NCI-H128 (cell line): ENCODE results near the gene FIGNL2.
A peak's percentile ranks its signal among the peaks of the same experiment; 100 is the strongest.
"Not testable (repeated sequence)": the region's sequence is repeated elsewhere in the genome, so short reads cannot be mapped to it uniquely, and the experiment has no call there.

Source experiments
- DNase-seq: peaks from one replicate; lab custom pipeline; 2025; ENCODE audit not compliant: unreplicated experiment; lab: John Stamatoyannopoulos, UW

Gene FIGNL2

DNA sequence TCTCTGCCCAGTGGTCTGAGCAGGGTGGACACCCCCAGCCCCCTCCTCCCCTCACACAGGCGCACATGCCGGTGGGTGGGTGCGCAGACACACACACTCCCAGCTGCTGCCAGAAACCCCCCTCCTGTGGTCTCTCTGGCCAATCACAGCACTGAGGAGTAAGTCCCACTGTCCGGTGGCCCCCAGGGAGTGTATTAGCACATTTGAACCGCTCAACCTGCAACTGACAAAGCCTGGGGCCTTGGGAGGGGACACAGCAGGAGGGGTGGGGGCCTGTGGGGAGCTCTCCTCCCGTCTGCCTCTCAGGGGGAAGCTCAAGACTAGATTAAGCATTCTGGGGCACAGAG lies 11.7 kb downstream of the FIGNL2 start:
- no peak for DNase-seq

DNA sequence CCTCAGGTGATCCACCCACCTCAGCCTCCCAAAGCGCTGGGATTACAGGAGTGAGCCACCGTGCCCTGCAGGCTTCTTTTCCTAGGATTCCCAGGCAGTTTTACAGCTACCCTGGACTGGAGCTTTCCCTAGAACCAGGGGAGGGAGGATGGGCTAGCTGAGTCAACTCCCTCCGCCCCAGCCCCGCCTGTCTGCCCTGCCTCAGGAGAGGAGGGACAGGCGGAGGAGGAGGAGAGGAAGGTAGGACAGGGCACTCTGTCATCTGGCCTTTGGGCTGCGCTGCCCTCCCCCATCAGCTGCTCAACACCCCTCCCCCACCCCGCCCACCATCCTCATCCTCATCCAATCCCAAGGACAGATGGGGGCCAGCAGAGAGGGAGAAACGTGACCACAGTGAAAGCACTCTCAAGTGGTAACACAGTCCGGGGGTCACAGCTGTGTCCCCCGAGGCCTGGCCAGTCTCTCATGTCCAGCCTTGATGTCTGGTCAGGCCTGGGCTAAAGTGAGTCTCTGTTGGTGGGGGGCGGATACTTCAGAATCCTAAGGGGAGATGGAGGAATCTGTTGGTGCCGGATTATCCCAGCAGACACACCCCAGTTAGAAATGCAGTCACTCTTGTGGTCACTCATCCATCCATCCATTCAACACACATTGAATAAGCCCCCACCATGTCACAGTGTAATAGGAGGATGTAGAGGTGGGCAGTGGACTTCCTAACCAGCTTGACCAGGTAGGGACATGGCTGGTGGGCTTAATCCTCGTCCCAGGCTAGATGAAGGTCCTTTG lies 12.3 kb downstream of the FIGNL2 start:
- DNase-seq: no peak

DNA sequence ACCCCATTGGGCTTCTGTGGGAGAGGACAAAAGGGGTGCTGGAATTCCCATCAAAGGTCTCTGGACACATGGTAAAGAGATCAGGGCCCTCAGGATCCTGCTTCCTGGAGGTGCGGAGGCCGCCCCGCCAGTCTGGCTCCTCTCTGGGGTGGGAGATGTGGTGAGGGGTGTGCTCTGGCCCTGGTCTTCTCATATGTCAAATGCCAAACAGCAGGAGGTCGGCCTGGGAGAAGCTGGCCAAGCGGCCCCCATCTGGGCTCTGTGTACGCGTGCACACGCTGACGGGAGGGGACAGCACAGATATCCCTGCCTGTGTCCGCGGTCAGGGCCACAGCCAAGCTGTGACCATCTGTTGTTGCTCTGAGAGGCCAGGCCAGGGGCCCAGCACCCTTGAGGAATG lies 14.1 kb downstream of the FIGNL2 start:
- no peak for DNase-seq

DNA sequence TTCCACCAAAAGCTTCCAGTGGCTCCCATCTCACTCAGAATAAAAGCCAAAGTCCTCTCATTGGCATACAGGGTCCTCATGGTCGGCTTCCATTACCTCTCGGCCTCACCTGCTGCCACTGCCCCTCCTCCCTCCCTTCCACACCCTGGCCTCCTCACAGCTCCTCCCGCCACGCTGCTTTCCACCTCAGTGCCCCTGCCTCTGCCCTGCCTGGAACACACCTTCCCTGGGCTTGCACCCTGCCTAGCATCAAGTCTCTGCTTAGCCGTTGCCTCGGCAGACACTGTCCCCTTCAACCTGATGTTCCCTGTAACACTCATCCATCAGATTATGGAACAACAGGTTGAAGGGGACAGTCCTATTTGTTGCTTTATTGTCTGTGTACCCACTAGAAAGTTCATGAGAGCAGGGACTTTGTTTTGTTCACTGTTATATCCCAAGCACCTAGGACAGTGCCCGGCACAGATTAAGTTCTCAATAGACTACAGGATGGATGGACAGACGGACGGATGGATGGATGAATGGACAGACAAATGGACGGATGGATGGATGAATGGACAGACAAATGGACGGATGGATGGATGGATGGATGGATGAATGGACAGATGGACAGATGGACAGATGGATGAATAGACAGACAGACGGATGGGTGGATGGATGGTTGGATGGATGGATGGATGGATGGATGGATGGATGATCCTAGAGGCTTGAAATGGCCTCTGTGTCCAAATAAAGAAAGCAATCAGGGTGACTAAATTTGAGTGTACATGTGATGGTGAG lies 14.9 kb downstream of the FIGNL2 start:
- DNase-seq: no peak

DNA sequence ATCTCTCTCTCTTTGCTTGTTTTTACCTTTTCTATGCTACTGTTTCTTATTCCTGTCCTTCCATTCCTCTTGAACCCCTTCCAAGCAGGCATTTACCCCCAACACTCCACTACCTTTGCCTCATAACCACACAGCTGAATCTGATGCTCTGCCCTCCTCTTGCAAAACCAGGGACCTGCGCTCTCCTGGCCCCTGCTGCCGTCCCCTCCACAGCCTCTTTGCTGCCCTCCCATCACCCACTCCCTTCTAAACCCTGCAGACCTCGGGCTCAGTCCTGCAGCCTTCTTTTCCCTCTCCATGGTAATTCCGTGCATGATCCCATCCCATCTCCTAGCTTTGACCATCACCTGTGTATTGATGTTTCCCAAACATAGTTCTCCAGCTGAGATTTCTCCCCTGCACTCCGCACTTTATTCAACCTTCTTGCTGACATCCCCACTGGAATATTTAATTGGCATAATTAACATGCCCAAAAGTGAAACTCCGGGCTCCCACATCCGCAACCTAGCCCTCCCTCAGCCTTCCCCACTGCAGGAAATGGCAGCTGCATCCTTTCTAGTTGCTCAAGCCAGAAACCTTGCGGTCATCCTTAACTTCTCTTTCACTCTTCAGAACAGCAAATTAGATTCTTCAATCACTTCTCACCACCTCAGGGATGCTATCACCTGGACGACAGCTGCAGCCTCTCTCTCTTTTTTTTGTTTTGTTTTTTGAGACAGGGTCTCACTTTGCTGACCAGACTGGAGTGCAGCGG lies 16.0 kb downstream of the FIGNL2 start:
- DNase-seq: no peak

DNA sequence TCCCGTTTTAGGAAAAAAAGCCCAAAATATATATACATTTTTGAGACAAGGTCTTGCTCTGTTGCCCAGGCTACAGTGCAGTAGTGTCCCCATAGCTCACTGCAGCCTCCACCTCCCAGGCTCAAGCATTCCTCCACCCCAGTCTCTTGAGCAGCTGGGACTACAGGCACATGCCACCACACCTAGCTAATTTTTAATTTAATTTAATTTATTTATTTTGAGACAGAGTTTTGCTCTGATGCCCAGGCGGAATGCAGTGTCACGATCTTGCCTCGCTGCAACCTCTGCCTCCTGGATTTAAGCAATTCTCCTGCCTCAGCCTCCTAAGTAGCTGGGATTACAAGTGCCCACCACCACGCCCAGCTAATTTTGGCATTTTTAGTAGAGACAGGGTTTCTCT lies 16.7 kb downstream of the FIGNL2 start:
- not testable (repeated sequence) for DNase-seq

DNA sequence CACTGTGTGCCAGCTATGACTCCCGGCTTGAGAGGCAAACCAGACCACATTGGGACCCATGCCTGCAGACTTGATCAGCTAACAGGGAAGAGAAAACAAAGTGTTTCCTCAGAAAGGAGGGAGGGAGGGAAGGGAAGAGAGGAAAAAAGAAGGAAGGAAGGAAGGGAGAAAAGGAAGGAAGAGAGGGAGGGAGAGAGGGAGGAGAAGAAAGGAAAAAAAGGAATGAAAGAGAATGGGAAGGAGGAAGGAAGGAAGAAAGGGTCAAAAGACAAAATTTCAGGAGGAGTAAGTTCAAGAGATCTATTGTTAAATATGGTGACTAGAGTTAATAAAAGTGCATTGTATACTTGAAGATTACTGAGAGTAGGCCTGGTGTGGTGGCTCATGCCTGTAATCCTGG lies 18.9 kb downstream of the FIGNL2 start:
- DNase-seq: no peak

DNA sequence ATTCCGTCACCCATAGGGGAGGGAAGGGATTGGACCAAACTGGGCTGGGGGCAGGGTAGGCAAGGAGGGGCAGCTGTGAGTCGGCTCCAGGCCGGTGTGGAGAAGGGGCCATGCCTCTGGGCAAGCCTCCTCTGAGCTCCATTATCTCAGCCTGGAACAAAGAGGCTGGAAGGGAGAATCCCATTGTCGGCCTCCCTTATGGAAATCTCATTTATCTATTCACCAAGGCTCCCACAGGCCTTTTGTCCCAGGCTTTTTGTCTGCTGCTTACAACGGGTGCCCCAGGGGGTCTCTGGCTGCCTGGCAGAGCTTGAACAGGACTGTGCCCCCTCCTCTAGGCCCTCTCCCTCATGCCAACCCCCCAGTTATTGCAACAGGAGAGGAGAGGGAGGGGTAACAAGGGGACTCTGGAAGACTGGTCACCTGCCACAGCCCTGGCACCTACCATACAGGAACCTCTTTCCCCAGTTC lies 19.5 kb downstream of the FIGNL2 start:
- DNase-seq: no peak

DNA sequence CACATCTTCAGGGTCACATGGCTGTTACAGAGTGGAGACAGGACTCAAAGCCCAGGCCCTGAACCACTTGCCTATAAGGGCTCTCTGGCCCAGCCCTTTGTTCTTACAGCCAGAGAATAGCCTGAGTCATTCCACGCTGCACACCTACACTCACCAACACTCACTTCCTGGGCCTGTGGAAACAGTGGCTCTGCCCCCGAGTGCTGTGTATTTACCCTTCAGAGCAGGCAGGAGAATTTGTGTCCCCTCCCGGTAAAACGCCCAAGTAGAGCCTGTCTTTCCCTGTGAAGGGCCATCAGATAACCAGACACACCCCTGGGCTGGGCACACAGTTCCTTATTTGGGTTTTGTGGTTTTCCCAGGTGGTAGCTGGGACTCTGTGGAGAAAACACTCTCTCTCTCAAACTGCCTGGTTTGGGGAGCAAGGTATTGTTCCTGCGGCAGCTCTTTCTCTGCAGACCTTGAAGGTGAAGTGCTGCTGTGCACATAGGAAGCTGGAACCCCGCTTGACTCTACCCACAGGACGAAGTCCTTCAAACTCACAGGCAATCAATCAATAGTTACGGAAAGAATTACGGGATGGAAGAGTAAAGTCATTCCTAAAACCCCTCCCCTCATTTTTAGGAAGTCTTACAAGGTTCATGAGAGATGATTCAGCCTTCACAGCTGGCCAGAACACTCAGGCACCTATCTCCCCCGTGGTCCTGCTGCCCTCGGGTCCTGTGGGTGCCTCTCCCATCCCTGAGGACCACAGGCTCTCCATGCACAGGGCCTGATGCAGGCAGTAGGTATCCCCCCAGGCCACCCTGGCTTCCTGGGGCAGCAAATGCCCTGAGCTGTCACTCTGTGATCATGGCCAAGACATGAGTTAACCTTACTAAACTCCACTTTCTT lies 20.3 kb downstream of the FIGNL2 start:
- no peak for DNase-seq

DNA sequence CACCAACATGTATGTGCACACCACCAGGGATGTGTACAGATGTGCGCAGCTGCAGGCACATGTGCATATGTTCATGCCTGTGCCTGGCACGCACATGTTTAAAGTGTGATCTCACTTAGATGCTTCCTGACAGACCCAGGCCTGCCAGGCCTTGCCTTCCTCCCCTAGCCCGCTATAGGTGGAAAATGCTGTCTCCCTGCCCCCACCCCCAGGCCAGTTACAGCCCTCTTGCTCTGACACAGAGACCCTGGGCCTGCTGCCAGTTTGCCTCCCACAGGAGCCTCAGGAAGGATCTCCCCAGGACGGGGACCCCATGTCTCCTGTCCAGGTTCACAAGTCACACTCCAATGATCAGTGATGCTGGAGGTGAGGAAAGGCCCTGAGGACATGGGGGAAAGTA lies 21.6 kb downstream of the FIGNL2 start:
- no peak for DNase-seq

DNA sequence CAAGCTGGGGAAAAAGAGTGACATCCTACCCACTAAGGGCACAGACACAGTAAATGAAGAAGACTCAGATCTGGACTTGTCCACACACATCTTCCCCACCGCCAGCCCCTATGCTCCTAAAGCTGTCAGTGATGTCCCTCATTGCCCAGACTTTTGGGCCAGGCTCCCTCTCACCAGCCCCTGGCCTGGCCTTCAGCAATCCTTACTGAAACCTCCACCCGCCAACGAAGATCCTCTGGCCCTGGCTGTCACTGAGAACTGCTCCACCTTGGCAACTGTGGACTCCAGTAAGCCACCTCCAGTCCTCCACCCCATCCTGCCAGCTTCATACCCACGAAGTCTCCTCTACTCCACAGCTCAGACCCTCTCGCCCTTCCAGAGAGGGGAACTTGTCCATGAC lies 23.3 kb downstream of the FIGNL2 start:
- DNase-seq: no peak

DNA sequence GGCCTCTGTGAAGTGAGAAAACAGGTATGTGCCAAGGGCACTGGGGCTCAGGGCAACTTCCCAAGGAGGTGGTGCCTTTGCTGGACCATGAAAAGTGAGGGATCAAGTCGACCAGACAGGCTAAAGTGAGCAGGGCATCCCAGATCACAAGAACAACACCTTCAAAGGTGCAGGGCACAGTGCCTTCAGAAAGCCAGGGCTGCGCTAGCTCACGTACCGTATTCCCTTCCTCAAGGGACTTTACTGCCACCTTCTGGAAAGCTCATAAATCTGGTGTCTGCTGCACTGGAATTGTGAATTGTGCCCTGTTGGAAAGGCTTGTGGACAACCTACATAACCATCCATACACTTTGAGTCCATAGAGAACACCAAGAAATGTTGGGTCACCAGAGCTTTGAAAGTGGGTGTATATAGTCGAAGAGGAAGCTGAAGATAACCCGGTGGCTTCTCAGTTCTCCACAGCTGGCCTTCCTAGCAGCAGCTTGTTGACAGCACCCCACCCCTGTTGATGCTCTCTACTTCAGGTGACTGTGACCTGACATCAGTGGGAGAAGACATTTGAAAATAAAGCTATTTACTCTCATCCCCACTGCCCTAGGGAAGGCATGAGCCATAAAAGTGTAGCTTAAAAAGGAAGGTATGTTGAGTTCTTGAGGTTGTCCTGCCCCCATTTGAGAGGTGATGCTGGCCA lies 24.5 kb downstream of the FIGNL2 start:
- DNase-seq: peak; percentile 61

DNA sequence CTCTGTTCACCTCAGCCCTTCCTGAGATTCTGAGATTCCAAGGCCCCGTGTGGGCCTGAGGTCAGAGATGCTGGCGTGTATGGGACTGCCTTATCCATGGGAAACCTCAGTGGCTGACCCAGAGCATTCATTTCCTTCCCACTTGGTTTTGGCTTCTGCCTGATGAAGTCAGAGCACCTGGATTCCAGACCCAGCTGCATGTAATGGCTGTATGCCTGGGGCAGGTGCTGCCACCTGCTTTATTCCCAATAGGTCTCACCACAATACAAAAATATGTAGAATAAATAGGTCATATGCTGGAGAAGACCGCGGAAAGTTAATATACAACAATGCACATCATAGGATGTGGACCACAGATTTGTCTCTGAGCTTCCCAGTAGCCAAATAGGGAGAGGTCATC lies 25.6 kb downstream of the FIGNL2 start:
- no peak for DNase-seq

DNA sequence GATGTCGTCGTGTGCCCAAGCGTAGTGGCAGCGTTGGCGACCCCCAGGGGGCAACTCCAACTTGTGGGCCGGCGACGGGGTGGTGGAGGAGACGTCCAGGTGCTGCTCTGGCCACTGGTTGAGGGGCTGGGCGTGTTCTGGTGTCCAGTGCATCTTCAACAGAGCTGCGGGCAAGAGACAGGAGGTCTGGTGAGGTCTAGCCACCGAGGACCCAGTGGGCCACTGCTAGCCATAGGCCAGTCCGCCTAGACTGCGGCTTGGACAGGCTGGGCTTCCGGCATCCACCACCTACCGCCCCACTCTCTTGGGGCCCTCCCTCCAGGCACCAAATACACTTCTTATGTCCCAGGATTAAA lies 26.3 kb downstream of the FIGNL2 start:
- DNase-seq: no peak

DNA sequence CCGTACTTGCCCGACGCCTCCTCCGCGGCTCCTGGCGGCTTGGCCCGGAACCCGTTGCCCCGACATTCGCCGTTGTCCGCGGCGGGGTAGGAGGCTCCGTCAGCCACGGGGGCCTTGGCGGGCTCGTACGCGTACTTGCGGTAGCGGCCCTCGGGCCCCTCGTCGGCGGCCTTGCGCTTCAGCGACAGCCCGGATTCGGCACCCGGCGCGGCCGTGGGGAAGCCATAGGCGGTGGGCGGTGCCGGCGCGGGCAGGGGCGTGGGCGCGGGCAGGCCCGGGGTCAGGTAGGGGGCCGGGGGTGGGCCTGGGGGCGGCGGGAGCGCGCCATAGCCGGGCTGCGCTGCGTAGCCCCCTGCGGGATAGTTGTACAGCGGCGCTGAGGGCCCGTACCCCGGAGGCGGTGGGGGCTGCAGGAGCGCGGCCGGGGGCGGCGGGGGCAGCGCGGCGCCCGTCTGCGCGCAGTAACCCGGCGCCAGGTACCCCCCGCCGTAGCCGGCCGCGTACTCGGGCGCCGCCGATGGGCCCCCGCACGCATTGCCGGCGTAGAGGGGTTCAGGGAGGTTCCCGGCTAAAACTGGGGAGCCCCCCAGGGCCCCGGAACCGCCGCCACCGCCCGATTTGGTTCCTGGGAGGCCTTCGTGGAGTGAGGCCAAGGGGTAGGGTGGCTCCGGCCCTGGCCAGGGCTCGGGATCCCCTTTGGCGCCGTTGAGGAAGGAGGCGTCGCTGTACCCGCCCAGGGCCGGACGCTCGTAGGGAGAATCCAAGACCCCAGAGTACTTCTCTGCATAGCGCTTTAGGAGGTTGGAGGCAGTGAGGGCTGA lies 26.9 kb downstream of the FIGNL2 start:
- no peak for DNase-seq

DNA sequence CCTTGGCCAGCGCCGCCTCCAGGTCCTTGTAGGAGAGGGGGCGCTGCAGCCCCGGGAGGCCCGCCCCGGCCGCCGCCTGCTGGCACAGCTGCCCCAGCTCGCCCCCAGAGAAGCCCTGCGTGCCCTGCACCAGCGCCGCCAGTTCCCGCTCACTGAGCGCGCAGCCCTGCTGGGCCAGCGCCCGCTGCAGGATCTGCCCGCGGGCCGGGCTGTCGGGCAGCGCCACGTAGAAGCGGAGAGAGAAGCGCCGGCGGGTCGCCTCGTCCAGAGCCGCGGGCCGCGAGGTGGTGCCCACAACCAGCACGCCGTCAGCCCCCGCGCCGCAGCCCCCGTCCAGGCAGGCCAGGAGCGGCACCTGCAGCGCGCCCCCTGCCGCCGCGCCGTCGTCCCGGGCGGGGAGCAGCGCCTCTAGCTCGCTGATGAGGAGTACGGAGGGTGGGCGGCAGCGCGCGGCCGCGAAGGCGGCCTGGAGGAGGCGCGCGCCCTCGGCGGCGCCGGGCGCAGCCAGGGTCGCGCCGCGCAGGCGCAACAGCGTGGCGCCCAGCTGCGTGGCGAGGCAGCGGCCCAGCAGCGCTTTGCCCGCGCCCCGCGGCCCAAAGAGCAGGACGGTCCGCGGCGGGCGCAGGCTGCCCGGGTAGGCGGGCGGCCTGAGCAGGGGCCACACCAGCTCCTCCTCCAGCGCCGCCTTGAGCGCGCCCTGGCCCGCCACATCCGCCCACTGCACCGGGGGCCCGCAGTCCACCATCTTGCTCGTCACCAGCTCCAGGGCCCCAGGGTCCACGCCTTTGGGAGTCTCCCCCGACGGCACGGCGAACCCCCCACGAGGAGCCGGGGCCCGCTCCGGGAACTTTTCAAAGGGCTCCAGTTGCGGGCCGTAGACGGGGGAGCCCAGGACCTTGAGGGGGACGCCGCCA lies 27.7 kb downstream of the FIGNL2 start:
- DNase-seq: peak; percentile 63

DNA sequence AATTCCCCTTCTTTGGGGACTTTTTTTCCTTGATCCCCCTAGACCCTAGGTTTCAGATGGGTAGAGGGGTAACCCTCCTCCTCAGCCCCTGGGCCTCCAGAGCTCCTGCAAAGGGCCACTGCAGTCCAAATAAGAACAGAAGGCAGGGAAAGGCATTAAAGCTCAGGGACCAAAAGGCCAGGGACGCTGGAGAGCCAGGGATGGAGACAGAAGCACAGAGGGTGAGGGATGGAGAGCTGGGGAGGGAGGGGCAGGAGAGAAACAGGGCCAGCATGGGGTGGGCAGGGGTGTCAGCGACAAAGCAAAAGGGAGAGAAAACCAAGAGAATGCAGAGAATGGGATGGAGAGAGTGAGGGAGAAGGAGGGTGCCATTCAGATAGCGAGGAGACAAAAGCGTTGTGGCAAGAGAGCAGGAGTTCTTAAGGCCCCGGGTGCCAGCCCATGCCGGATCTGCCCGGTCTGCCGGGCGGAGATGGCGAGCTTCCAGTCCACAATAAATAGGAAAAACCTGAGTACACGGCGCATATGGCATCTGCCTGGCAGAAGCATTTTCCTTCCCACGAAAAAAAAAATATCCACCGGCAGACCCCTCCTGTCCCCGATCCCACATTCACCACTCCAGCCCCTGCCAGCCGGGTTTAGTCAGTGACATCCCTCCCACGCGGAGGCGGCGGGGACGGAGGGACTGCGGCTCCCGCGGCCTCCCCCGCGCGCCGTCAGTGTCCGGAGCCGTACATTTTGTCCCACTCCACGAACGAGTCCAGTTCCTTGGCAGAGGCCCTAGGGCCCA lies 28.6 kb downstream of the FIGNL2 start:
- no peak for DNase-seq
